ENCODE results near the gene RPA1.

The RPA1 gene

DNA sequence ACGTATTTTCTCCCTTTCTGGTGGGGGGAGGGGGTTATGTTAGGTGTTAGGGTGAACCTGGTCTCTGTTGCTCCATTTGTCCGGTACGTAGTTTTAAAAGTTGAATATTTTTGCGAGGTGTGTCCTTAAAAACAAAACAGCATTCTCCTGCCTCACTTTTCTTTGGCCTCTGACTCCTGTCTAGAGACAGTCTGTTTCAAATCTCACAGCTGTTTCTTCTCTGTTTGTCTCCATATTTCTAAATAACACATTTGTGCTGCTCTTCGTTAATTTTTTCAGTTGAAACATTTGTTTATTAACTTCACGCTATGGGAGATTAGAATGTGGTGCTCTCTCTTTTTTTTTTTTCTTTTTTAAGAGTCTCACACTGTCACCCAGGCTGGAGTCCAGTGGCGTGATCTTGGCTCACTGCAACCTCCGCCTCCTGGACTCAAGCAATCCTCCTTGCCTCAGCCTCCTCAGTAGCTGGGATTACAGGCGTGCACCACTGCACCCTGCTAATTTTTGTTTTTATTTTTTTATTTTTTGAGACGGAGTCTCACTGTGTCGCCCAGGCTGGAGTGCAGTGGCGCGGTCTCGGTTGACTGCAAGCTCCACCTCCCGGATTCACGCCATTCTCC is 31.7 kb downstream of the RPA1 start:
- no peak overlapping the region for H2BK15ac ChIP-seq (replicated peaks; ENCODE audit: low read depth)

DNA sequence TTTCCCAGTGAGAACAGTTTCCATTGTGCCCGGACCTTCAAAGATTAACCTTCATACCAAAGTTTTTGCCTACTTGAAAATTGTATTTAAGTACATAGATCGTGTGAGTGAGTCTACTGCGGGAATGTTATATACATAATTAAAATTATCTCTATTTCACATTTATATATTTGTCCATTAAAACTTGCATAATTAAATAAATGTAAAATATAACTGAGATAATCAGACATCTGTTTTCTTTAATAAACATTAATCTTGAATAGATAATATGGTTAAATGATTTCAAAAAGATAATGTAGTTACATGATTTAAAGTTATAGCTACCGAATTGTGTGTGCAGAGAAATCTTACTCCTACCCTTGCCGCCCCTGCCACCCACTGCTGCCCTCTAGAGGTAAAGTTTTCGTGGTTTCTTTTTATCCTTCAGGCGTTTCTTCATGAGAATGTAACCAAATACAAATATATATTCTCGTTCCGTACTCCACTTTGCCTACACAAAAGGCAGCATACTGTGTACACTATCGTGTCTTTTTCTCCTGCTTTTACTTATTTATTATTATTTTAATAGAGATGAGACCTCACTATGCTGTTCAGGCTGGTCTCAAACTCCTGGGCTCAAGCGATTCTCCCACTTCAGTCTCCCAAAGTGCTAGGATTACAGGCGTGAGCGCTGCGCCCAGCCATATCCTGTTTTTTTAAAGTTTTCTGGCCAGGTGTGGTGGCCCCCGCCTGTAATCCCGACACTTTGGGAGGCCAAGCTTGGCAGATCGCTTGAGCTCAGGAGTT is 35.6 kb downstream of the RPA1 start:
- Histone ChIP-seq H2BK15ac (replicated peaks; ENCODE audit: low read depth) (no peak overlapping the region), H4K8ac (ENCODE audit: low read depth, low read length) (no peak overlapping the region), H3K9ac (ENCODE audit: low read length) (no peak overlapping the region), H2AK5ac (ENCODE audit: low read length) (no peak overlapping the region), H3K36me3 (ENCODE audit: control insufficient read depth, insufficient read depth, low read length) (peaks cover 6% of the 10 kb centered on the region), H3K27me3 (ENCODE audit: insufficient read depth, low read length, poor library complexity) (no peaks in the 10 kb centered on the region), H2BK120ac (ENCODE audit: low read depth, low read length) (no peak overlapping the region), H2BK5ac (ENCODE audit: low read length) (no peak overlapping the region), H3K4me1 (ENCODE audit: control insufficient read depth, low read depth, low read length) (no peaks in the 10 kb centered on the region), H4K5ac (ENCODE audit: low read length) (no peak overlapping the region), H3K27ac (ENCODE audit: low read depth, low read length) (no peak overlapping the region), H3K4ac (ENCODE audit: low read depth, low read length) (no peak overlapping the region), H3K23ac (ENCODE audit: low read length) (no peak overlapping the region), H3K4me2 (ENCODE audit: low read length) (no peak overlapping the region), H3K56ac (ENCODE audit: low read length) (no peak overlapping the region), H3K79me2 (ENCODE audit: control insufficient read depth, insufficient read depth, low read length) (no peaks in the 10 kb centered on the region), H3K79me1 (ENCODE audit: low read length) (no peaks in the 10 kb centered on the region), H3K4me3 (ENCODE audit: low read length) (no peak overlapping the region), H3K18ac (ENCODE audit: low read length) (no peak overlapping the region)
- peak; percentile 32 for DNase-seq
- WGBS (ENCODE audit: extremely low coverage, insufficient coverage, low lambda C conversion rate): no CpG with 5 or more reads among the region's 17 CpGs

More for the DNA sequence above, 31.7 kb downstream of the RPA1 start:
- Histone ChIP-seq H2AK5ac (ENCODE audit: low read length) (no peak overlapping the region), H3K79me1 (ENCODE audit: low read length) (no peaks in the 10 kb centered on the region), H3K36me3 (ENCODE audit: control insufficient read depth, insufficient read depth, low read length) (peaks cover 2% of the 10 kb centered on the region), H3K4me2 (ENCODE audit: low read length) (no peak overlapping the region), H3K27me3 (ENCODE audit: insufficient read depth, low read length, poor library complexity) (no peaks in the 10 kb centered on the region), H2BK5ac (ENCODE audit: low read length) (no peak overlapping the region), H3K18ac (ENCODE audit: low read length) (no peak overlapping the region), H3K4me3 (ENCODE audit: low read length) (no peak overlapping the region), H3K79me2 (ENCODE audit: control insufficient read depth, insufficient read depth, low read length) (no peaks in the 10 kb centered on the region), H3K4ac (ENCODE audit: low read depth, low read length) (no peak overlapping the region), H3K27ac (ENCODE audit: low read depth, low read length) (no peak overlapping the region), H4K8ac (ENCODE audit: low read depth, low read length) (no peak overlapping the region), H2BK120ac (ENCODE audit: low read depth, low read length) (no peak overlapping the region), H3K23ac (ENCODE audit: low read length) (no peak overlapping the region), H3K56ac (ENCODE audit: low read length) (no peak overlapping the region), H3K4me1 (ENCODE audit: control insufficient read depth, low read depth, low read length) (no peaks in the 10 kb centered on the region), H3K9ac (ENCODE audit: low read length) (no peak overlapping the region), H4K5ac (ENCODE audit: low read length) (no peak overlapping the region)
- DNase-seq: no peak
- no CpG with 5 or more reads among the region's 16 CpGs for WGBS (ENCODE audit: extremely low coverage, insufficient coverage, low lambda C conversion rate)

DNA sequence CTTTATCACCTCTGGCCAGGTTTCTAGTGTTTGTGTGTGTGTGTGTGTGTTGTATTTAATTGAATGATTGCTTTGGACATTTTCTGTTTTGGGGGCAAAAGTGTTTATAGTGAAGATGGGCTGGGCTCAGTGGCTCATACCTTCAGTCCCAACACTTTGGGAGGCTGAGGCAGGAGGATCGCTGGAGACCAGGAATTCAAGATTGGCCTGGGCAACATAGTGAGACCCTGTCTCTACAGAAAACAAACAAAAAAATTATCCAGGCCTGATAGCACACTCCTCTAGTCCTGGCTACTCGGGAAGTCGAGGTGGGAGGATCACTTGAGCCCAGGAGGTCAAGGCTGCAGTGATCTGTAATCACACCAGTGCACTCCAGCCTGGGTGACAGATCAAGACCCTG is 37.5 kb downstream of the RPA1 start:
- H4K5ac ChIP-seq (ENCODE audit: low read length): no peak overlapping the region

DNA sequence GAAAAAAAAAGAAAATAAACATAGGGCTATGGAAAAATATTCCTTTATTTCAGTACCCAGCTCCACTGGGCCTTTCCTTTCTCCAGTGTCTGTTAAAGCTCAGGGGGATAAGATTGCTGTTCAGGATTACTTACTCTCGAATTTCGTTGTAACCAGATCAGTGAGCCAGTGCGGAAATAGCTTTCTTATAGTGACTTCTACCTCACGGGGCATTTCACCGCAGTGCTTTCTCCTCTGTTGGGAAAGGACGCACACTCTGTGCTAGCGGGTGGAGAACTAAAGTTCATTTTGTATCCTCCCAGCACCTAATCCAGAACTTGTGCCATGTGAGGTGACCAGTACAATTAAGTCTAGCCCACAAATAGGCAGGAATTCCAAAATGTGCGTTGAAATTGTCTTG is 38.3 kb downstream of the RPA1 start:
- Histone ChIP-seq H3K23ac (ENCODE audit: low read length) (no peak overlapping the region), H3K79me2 (ENCODE audit: control insufficient read depth, insufficient read depth, low read length) (no peaks in the 10 kb centered on the region), H2BK120ac (ENCODE audit: low read depth, low read length) (no peak overlapping the region), H4K5ac (ENCODE audit: low read length) (no peak overlapping the region), H3K4me1 (ENCODE audit: control insufficient read depth, low read depth, low read length) (no peaks in the 10 kb centered on the region), H4K8ac (ENCODE audit: low read depth, low read length) (no peak overlapping the region), H3K4me2 (ENCODE audit: low read length) (no peak overlapping the region), H3K79me1 (ENCODE audit: low read length) (peaks cover 2% of the 10 kb centered on the region), H3K9ac (ENCODE audit: low read length) (no peak overlapping the region), H3K36me3 (ENCODE audit: control insufficient read depth, insufficient read depth, low read length) (peaks cover 10% of the 10 kb centered on the region), H3K56ac (ENCODE audit: low read length) (no peak overlapping the region), H3K18ac (ENCODE audit: low read length) (no peak overlapping the region), H2AK5ac (ENCODE audit: low read length) (no peak overlapping the region), H2BK5ac (ENCODE audit: low read length) (no peak overlapping the region), H3K27ac (ENCODE audit: low read depth, low read length) (no peak overlapping the region), H3K4ac (ENCODE audit: low read depth, low read length) (no peak overlapping the region), H3K27me3 (ENCODE audit: insufficient read depth, low read length, poor library complexity) (no peaks in the 10 kb centered on the region), H2BK15ac (replicated peaks; ENCODE audit: low read depth) (no peak overlapping the region), H3K4me3 (ENCODE audit: low read length) (no peak overlapping the region)
- DNase-seq: no peak
- WGBS (ENCODE audit: extremely low coverage, insufficient coverage, low lambda C conversion rate): no CpG with 5 or more reads among the region's 8 CpGs

More for the DNA sequence above, 37.5 kb downstream of the RPA1 start:
- no peak overlapping the region for H3K18ac ChIP-seq (ENCODE audit: low read length)
- H2BK120ac ChIP-seq (ENCODE audit: low read depth, low read length): no peak overlapping the region
- H2AK5ac ChIP-seq (ENCODE audit: low read length): no peak overlapping the region
- DNase-seq: no peak
- no peak overlapping the region for H3K56ac ChIP-seq (ENCODE audit: low read length)
- no peak overlapping the region for H3K27ac ChIP-seq (ENCODE audit: low read depth, low read length)
- H4K8ac ChIP-seq (ENCODE audit: low read depth, low read length): no peak overlapping the region
- H3K4me1 ChIP-seq (ENCODE audit: control insufficient read depth, low read depth, low read length): no peaks in the 10 kb centered on the region
- H3K4me3 ChIP-seq (ENCODE audit: low read length): no peak overlapping the region
- H3K36me3 ChIP-seq (ENCODE audit: control insufficient read depth, insufficient read depth, low read length): peaks cover 9% of the 10 kb centered on the region
- H3K4ac ChIP-seq (ENCODE audit: low read depth, low read length): no peak overlapping the region
- no peak overlapping the region for H3K23ac ChIP-seq (ENCODE audit: low read length)
- no peak overlapping the region for H3K4me2 ChIP-seq (ENCODE audit: low read length)
- no peaks in the 10 kb centered on the region for H3K79me2 ChIP-seq (ENCODE audit: control insufficient read depth, insufficient read depth, low read length)
- H3K9ac ChIP-seq (ENCODE audit: low read length): no peak overlapping the region
- no CpG with 5 or more reads among the region's 3 CpGs for WGBS (ENCODE audit: extremely low coverage, insufficient coverage, low lambda C conversion rate)
- H2BK5ac ChIP-seq (ENCODE audit: low read length): no peak overlapping the region
- H2BK15ac ChIP-seq (replicated peaks; ENCODE audit: low read depth): no peak overlapping the region
- H3K79me1 ChIP-seq (ENCODE audit: low read length): peaks cover 2% of the 10 kb centered on the region
- no peaks in the 10 kb centered on the region for H3K27me3 ChIP-seq (ENCODE audit: insufficient read depth, low read length, poor library complexity)

DNA sequence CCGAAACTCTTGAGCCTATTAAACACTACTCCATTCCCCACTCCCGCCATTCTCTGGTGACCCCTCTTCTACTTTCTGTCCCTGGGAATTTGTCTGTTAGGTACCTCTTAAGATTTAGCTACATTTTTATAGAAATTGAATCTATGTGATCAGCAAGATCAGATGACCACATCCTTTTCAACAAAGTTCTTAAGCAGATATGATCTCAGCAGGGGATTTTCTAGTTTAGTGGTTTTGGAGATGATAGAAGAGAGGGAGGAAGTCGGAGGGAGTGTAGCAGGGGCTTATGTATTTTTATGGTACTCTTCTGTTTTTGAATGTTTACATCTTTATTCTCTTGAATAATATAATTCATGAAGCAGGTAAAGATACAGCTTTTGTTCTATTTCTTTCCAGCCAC is 40.8 kb downstream of the RPA1 start:
- H4K5ac ChIP-seq (ENCODE audit: low read length): no peak overlapping the region
- no peak overlapping the region for H4K8ac ChIP-seq (ENCODE audit: low read depth, low read length)
- no CpG with 5 or more reads among the region's 3 CpGs for WGBS (ENCODE audit: extremely low coverage, insufficient coverage, low lambda C conversion rate)
- no peak overlapping the region for H3K56ac ChIP-seq (ENCODE audit: low read length)
- no peak overlapping the region for H3K4ac ChIP-seq (ENCODE audit: low read depth, low read length)
- no peaks in the 10 kb centered on the region for H3K79me2 ChIP-seq (ENCODE audit: control insufficient read depth, insufficient read depth, low read length)
- H2AK5ac ChIP-seq (ENCODE audit: low read length): no peak overlapping the region
- no peak overlapping the region for H2BK15ac ChIP-seq (replicated peaks; ENCODE audit: low read depth)
- H3K4me3 ChIP-seq (ENCODE audit: low read length): no peak overlapping the region
- H3K27me3 ChIP-seq (ENCODE audit: insufficient read depth, low read length, poor library complexity): no peaks in the 10 kb centered on the region
- no peak overlapping the region for H3K27ac ChIP-seq (ENCODE audit: low read depth, low read length)
- no peak overlapping the region for H3K18ac ChIP-seq (ENCODE audit: low read length)
- no peak overlapping the region for H2BK120ac ChIP-seq (ENCODE audit: low read depth, low read length)
- H3K9ac ChIP-seq (ENCODE audit: low read length): no peak overlapping the region
- H3K23ac ChIP-seq (ENCODE audit: low read length): no peak overlapping the region
- peaks cover 2% of the 10 kb centered on the region for H3K79me1 ChIP-seq (ENCODE audit: low read length)
- no peak overlapping the region for H3K4me2 ChIP-seq (ENCODE audit: low read length)
- H2BK5ac ChIP-seq (ENCODE audit: low read length): no peak overlapping the region
- H3K36me3 ChIP-seq (ENCODE audit: control insufficient read depth, insufficient read depth, low read length): peaks cover 14% of the 10 kb centered on the region
- no peaks in the 10 kb centered on the region for H3K4me1 ChIP-seq (ENCODE audit: control insufficient read depth, low read depth, low read length)
- no peak for DNase-seq
